Peyer's patch (tissue), 4 donors: ENCODE results near the gene KRT4.

ENCODE experiments used
- CTCF ChIP-seq, 6 experiments: fragments of 450-650 bp in 4 of 6; fragments of 200-600 bp in 2 of 6; sonication (generic) in 1 of 6; IDR thresholded peaks; one replicate each; pipeline ENCODE4 v1.5.1; 2017 to 2019; ENCODE audit warnings: antibody characterized with exemption in 6 of 6, mild to moderate bottlenecking in 3 of 6, moderate library complexity in 1 of 6
- POLR2A ChIP-seq, 2 donors: fragments of 450-650 bp; IDR thresholded peaks; one replicate each; pipeline ENCODE4 v1.5.1; 2017; ENCODE audit warnings: antibody characterized with exemption in 2 of 2, mild to moderate bottlenecking in 2 of 2, moderate library complexity in 2 of 2

GRCh38 chr12:52776913-52777395, 37.0 kb downstream of the KRT4 start, which contains the start of gene KRT76:
- TF ChIP-seq CTCF (IDR thresholded peaks at IDR 0.05) (no peak), POLR2A (IDR thresholded peaks at IDR 0.05) (no peak)
